ENCODE data around the gene NOC4L.

NOC4L gene

DNA sequence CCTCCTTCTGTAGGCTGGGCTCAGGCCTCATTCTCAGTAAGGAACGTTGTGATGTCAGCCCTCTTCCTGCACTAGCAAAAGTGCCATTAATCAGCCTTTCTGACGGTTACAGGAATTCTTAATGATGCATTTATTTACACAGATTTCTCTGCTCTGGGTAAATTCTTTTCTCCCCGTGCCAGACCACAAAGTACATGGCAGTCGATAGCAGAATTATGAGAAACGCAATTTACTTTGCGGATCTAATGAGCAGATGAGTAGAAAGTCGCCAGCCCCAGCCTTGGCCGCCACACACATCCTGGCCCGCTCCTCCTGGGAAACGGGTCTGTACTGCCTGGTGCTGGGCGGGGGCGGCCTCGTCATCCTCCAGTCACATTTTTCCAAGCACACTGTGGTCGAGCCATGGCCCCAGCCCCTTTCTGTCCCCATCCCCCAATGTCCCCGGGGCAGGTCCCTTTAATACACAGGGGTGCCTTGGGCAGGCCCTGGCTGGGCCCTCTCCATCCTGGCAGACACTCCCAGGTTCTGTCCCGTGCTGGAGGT, 25.9 kb downstream of the NOC4L start:
- DNase-seq (ENCODE audit: low spot score) = peak; percentile 83

GRCh38 chr12:132170637-132171292, 26.5 kb downstream of the NOC4L start:
- DNase-seq (ENCODE audit: low spot score) = no peak

GRCh38 chr12:132171293-132171967, 27.2 kb downstream of the NOC4L start:
- no peak for DNase-seq (ENCODE audit: low spot score)

DNA sequence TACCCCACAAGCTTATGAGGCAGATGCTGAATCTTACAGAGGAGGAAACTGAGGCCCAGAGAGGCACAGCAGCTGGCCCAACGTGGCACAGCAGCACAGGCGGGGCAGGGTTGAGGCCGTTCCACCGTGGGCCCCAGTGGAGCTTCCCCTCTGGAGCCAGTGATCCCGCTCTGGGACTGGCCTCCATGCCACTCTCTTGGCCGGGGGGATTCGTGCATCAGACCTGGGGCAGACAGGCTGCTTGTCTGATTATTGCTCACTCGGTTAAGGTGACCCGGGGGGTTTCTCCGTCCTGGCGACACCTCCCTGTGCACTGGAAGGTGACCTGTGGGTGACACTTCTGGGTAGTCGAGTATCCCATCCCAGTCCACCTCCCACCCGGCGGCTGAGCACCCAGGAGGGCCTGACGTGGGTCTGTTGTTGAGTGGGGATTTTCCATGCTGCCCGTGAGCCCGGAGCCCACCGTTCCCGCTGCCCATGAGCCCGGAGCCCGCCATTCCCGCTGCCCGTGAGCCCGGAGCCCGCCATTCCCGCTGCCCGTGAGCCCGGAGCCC, 27.8 kb downstream of the NOC4L start:
- DNase-seq (ENCODE audit: low spot score) = no peak

- DNase-seq (ENCODE audit: low spot score) = no peak
Measured at GRCh38 chr12:132172619-132173018, 28.4 kb downstream of the NOC4L start.

DNA sequence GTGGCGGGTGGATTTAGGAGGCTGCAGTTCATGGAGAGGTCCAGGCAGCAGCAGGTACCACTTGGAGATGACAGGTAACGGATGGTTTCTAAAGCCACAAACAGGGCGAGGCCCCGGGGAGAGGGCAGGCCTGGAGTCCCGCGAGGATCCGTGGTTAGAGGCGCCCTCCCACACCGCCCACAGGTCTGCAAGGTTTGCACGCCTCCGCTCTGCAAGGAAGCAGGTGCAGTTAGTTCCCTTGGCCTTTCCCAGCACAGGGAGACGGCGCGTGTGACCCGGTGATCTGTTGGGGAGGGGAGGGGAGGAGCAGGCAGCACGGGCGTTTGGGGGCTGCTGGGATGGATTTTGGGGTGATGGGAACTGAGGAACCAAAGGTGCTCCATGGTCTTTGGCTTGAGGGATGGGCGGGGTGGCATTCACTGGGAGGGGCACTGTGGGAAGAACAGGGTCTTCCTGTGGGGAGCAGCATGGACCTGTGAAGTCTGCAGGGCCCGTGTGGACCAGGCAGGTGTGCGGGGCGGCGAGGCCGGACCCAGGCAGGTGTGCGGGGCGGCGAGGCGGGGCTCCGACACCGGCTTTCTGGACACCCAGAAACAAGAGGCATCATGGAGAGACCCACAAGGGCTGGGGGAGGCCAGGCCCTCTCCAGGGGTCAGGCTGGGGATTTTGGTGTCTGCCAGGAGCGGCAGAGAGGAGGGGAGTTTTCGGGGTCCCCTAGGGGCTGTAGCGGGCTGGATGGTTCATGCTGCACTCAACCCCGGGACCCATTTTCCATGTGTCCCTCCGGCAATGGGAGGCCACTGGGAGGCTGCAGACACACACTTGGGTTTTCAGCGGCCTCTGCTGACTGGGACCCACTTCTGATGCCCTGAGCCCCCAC, 29.1 kb downstream of the NOC4L start:
- no peak for DNase-seq (ENCODE audit: low spot score)

GRCh38 chr12:132174015-132174838, 30.0 kb downstream of the NOC4L start:
- no peak for DNase-seq (ENCODE audit: low spot score)

GRCh38 chr12:132174839-132175490, 30.7 kb downstream of the NOC4L start:
- no peak for DNase-seq (ENCODE audit: low spot score)

DNA sequence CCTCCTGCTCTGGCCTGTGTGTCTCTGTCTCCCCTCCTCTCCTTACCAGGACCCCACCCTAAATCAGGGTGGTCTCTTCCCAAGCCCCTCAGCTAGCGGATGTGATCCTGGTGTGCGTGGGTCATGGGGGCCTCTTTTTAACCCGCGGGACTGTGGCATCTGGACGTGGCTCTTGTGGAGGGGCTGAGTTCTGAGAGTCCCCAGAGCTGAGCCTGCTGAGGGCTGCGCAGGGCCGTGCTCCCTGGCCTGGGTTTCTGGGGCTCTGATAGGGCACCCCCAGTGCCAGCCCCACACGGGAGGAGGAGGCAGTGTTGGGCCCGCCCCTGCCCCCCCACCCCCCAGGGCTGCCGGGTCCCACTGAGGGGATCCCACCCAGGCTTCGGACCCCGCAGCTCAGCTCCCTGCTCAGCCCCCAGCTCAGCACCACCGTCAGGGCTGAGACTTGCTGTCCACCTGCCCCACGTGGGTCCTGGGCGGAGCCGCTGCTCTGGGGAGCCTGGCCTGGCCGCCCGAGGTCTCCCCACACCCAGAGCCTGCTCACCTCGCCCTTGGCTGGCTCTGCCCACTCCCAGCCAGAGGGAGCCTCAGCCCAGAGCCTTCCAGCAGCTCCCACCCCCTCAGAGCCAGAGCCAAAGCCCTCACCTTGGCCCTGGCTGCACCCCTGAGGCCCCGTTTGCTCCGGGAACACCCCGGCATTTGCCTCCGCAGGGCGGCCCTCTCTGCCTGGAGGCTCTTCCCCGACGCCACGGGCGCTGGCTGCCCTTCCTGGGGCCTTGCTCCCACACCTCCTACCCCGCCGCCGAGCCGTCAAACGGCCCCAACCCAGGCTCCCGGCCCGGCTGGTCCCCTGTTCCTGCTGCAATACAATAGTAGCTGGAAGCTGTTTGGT, 31.5 kb downstream of the NOC4L start:
- no peak for DNase-seq (ENCODE audit: low spot score)

DNA sequence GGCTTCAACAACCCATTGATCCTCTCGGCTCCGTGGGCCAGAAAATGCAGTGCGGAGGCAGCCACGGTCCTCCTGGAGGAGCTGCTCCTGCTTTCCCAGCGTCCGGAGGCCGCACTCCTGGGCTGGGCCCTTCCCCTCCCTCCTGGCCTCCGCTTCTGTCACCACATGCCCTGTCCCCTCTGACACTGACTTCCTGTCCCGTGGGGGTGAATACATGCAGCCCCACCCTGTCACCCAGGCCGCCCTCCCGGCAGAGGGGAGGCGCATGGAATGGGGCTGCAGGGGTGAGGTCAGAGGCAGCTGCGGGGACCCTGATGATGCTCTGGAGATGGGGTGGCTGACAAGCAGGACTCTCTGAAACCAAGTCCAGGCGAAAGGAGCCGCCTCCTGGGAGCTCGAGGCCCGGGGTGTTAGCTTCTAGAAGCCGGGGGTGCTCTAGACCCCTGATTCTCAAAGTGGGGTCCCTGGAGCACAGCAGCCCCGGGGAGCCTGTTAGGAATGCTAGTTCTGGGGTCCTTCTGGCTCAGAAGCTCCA, 32.2 kb downstream of the NOC4L start:
- no peak for DNase-seq (ENCODE audit: low spot score)

DNA sequence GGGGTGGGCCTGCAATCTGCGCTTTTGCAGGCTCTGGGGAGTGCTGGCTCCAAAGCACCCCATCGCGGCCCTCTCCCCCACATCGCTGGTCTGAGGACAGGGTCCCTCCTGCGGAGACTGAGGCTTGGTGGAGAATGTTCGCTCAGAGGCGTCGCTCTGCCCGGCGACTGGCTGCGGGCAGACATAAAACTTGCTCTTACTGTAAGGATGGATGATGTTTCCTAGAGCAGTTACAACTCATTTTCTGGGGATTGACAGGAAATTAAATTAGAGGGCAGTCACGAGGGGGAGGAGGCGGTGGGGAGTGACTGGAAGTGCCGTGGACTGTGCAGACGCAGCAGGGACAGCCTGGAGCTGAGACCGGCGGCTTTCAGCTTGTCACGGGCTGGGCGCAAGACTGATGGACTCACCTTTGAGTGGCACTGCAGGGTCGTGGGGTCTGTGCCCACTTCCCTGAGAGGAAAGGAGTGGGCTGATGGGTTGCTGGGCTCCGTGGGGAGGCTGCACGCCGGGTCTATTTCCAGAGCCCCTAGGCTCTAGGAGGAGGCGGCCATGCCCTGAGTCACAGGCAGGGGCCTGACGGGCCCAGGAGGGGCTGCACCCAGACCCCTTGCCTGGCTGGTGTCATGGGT, 32.8 kb downstream of the NOC4L start:
- DNase-seq (ENCODE audit: low spot score) = no peak

DNA sequence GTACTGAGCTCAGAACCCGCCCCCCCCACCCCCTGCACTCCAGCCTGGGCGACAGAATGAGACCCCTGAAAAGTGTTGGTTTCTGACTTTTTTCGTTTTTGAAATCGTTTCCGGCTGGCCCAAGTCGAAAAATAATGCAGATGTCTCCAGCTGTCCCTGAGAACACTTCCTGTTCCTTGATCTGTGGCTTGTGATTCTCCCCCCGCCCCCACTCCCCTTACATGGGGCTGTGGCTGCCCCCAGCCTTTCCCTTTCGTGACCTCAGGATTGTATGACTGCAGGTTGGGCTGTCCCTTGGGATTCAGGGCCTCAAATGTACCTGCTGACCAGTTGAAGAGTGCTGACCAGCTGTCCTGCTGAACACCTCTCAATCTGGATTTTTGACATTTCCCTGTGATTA, 34.1 kb downstream of the NOC4L start:
- no peak for DNase-seq (ENCODE audit: low spot score)

DNA sequence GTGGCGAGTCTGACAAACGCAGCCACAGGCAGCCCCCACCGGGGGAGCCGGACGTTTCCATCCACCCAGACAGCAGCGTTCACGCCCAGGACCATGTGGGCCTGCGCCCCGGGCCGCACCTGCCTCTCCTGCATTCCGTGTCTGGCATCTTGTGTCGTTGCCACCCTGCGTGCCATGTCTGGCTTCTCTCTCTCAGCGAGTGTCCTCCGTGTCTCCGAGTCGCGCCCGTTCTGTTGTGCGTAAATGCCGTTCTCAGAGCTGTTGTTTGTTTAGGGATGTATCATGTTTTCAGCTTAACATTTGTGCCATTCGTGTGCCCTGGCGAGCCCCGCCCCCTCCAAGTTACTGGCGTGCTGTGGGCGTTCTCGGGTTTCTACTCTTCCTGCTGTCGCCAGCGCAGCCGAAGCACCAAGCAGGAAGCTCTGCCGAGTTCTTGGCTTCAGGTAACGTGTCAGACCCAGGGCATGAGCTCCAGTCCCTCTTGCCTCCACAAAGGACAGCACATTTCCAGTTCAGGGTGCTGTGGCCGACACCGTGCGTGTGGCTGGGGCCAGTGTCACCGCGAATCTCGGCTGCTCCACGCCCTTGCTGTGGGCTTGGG, 34.6 kb downstream of the NOC4L start:
- no peak for DNase-seq (ENCODE audit: low spot score)

DNA sequence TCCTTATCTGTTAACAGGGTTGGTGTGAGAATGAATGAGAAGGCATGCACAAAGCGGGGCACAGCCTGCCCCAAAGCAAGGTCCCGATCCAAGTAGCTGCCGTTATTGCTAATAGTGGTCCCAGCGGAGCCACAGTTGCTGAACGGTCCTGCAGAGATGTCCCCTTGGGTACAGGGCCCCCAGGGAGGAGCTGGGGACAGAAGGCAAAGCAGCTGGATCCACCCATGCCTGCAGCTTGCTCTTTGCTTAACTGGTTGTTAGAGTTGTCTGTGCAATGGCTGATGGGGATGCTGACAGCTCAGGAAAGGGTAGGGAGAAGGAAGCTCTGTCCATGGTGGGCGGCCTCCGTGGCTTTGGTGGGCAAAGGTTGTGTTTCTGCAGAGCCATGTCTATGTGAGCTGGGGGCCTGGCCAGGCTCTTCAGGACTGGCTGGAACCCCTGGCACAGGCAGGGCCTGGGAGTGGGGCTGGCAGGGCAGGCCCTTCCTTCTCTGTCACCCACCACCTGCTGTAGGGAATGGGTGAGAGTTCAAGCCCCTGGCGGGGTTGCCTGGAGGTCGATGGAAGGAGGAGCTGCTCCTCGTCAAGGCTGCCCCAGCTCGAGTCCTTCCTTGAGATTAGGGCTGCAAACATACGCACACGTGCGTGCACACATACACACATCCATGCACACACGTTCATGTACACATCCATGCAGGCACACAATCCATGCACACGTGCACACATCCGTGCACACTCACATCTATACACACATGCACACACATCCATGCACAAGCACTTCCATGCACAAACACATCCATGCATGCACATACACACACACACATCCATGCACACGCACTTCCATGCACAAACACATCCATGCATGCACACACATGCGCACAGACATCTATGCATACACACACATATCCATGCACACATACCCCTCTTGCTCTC, 35.4 kb downstream of the NOC4L start:
- DNase-seq (ENCODE audit: low spot score) = no peak

GRCh38 chr12:132180648-132181546, 36.6 kb downstream of the NOC4L start:
- no peak for DNase-seq (ENCODE audit: low spot score)

DNA sequence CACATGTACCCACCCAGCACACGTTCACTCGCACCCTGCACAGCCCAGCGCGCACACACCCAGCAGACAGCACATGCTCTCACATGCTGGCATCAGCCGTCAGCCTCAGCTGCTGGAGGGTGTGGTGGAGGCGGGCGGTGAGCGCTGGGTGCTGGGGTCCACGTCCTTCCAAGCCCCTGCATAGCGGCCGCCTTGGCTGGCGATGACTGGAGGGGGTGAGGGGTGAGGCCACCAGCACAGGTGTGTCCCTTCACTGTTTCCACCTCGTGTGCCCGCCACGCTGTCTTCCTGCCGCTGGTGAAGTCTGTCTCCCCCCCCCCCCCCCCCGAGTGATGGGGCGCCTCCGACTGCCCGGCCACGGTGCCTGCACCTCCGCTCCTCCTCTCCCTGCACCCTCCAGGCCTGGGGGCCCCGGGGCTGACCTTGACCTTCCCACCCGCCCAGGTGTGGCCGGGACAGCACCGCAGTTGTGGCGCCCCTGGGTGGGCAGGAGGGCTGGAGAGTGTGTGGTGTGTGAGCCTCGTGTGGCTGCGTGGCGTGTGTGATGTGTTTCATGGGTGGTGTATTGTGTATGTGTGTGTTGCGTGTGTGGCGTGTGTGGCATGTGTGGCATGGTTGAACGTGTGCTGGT, 37.4 kb downstream of the NOC4L start:
- DNase-seq (ENCODE audit: low spot score) = no peak

Data from AG20443 (cell line).